ENCODE results near the gene PACRG. TPM values are rescaled to one million over a fixed set of nuclear protein-coding genes. Genes with fewer than 3 reads are reported as not detected.

The PACRG gene
- total RNA-seq, 4 donors from 2014 or later: 0.95 to 1.3 TPM; not detected in 2

GRCh38 chr6:163226181-163226835 is 498.5 kb downstream of the PACRG start:
- TF ChIP-seq POLR2A (IDR thresholded peaks at IDR 0.05) (no peak), CTCF (IDR thresholded peaks at IDR 0.05) (no peak)
- Histone ChIP-seq H3K36me3 (no peaks in the 10 kb centered on the region), H3K4me3 (no peak overlapping the region), H3K4me1 (no peaks in the 10 kb centered on the region), H3K27me3 (no peaks in the 10 kb centered on the region), H3K27ac (no peak overlapping the region), H3K9me3 (no peaks in the 10 kb centered on the region)
- DNase-seq: no peak
- WGBS, 2 donors: 76 to 78% methylated on average over 8 of the region's 9 CpGs
- intact Hi-C loops (cut with DNase I): no loop called here

DNA sequence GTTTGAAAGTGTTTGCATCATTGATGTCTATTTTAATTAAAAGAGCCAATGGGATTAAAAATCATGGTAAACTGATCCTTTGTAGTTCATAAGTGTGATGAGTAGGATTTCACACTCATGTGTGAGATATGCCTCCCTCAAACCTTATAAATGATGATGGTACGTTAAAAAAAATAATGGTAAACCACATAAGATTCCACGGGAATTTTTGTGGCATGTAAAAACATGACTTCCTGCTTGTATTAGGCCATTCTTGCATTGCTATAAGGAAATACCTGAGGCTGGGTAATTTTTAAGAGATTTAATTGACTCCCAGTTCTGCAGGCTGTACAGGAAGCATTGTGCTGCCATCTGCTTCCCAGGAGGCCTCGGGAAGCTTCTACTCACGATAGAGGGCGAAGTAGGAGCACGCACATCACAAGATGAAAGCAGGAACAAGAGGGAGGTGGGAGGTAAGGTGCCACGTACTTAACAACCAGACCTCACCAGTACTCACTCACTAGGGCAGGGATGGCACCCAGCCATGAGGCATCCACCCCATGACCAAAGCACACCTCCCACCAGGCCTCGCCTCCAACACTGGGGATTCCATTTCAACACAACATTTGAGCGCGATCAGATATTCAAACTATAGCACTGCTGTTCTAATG is 499.2 kb downstream of the PACRG start:
- WGBS, 2 donors: 68 to 80% methylated on average over 10 of the region's 10 CpGs

GRCh38 chr6:163228041-163228440 is 500.3 kb downstream of the PACRG start:
- 57 to 100% methylated on average over 1 of the region's 1 CpG for WGBS, 2 donors
- no peaks in the 10 kb centered on the region for H3K9me3 ChIP-seq
- TF ChIP-seq POLR2A (IDR thresholded peaks at IDR 0.05): no peak
- no peak for TF ChIP-seq CTCF (IDR thresholded peaks at IDR 0.05)

More for the DNA sequence above, 499.2 kb downstream of the PACRG start:
- Histone ChIP-seq H3K27ac (no peak overlapping the region), H3K36me3 (no peaks in the 10 kb centered on the region), H3K4me3 (no peak overlapping the region), H3K4me1 (no peaks in the 10 kb centered on the region), H3K9me3 (no peaks in the 10 kb centered on the region), H3K27me3 (no peaks in the 10 kb centered on the region)
- intact Hi-C loops (cut with DNase I): no loop called here
- DNase-seq: no peak
- TF ChIP-seq POLR2A (IDR thresholded peaks at IDR 0.05) (no peak), CTCF (IDR thresholded peaks at IDR 0.05) (no peak)

GRCh38 chr6:163229050-163229449 is 501.3 kb downstream of the PACRG start:
- 86 to 92% methylated on average over 2 of the region's 2 CpGs for WGBS, 2 donors
- no peaks in the 10 kb centered on the region for H3K4me1 ChIP-seq
- H3K27ac ChIP-seq: no peak overlapping the region
- no peak overlapping the region for H3K4me3 ChIP-seq
- H3K36me3 ChIP-seq: no peaks in the 10 kb centered on the region
- no peaks in the 10 kb centered on the region for H3K27me3 ChIP-seq
- intact Hi-C loops (cut with DNase I): no loop called here
- H3K9me3 ChIP-seq: no peaks in the 10 kb centered on the region
- no peak for DNase-seq
- TF ChIP-seq CTCF (IDR thresholded peaks at IDR 0.05): no peak
- no peak for TF ChIP-seq POLR2A (IDR thresholded peaks at IDR 0.05)

More at GRCh38 chr6:163228041-163228440, 500.3 kb downstream of the PACRG start:
- DNase-seq: no peak
- no peak overlapping the region for H3K27ac ChIP-seq
- no peak overlapping the region for H3K4me3 ChIP-seq
- H3K27me3 ChIP-seq: no peaks in the 10 kb centered on the region
- H3K36me3 ChIP-seq: no peaks in the 10 kb centered on the region
- no peaks in the 10 kb centered on the region for H3K4me1 ChIP-seq
- intact Hi-C loops (cut with DNase I): no loop called here

DNA sequence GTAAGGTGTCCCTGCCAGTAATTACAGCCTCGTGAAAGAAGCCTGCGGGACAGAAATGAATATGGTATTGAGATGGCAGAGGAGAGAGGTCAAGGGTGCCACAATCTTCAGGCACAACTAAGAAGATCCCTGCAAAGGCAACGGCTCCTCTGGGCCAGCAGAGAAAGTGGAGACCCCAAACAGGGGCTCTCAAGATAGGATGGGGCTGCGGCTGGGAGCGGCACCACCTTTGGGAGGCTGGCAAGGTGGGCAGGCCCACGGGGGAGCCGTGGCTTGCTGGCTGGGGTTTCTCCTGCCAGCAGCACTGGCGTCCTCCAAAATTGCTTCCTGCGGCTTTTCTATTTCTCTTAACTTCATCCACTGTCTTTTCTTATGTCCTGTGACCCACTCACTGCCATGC is 503.1 kb downstream of the PACRG start:
- 84 to 91% methylated on average over 8 to 9 of the region's 9 CpGs for WGBS, 2 donors
- intact Hi-C loops (cut with DNase I): no loop called here
- no peak for TF ChIP-seq POLR2A (IDR thresholded peaks at IDR 0.05)
- no peak for TF ChIP-seq CTCF (IDR thresholded peaks at IDR 0.05)
- H3K4me1 ChIP-seq: no peaks in the 10 kb centered on the region
- H3K36me3 ChIP-seq: no peaks in the 10 kb centered on the region
- H3K9me3 ChIP-seq: no peaks in the 10 kb centered on the region
- H3K27me3 ChIP-seq: no peaks in the 10 kb centered on the region
- H3K27ac ChIP-seq: no peak overlapping the region
- no peak for DNase-seq
- H3K4me3 ChIP-seq: no peak overlapping the region
